Measurements from ENCODE around the gene CNTNAP1.

DNA sequence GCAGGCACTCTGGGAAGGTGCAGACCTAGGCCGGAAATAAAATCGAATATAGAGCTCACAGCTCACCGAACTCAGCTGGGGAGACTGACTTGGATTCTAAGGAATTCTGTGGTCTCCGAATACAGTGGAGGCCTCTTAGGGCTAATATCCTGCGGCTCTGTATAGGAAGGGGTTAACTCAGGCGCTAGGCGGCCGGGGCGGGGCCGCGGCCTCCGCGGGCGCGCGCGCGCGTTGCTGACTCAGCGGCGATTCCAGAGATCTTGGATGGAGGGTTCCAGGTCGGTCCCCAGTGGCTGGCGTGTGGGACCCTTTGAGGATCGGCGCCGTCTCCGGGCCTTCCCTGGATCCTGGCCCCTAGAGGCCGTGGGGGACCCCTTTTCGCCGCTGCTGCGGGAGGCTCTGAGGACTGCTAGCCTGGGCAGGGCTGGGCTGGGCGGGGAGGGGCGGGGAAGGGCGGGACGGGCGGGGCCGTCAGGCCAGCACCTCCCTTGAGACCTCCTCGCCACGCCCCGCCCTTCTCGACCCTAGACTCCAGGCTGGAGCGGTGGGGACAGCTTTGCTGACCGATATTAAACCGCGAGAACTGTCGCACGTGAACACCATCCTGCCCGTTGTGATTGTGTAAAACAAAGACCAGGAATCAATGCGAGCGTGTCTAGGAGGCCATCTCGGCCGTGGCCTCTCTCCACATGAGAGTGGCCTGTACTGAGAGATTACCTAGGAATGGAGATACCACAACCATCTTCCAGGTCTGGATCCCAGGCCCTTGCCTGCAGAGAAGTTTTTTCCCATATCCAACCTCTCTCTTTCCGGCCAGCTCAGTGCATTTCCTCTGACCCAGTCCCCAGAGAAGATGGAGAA is 4.2 kb upstream of the CNTNAP1 start:
- TF ChIP-seq POLR2AphosphoS5 (IDR thresholded peaks at IDR 0.05; ENCODE audit: low read depth) = no peak
- TF ChIP-seq, protein P1, sequence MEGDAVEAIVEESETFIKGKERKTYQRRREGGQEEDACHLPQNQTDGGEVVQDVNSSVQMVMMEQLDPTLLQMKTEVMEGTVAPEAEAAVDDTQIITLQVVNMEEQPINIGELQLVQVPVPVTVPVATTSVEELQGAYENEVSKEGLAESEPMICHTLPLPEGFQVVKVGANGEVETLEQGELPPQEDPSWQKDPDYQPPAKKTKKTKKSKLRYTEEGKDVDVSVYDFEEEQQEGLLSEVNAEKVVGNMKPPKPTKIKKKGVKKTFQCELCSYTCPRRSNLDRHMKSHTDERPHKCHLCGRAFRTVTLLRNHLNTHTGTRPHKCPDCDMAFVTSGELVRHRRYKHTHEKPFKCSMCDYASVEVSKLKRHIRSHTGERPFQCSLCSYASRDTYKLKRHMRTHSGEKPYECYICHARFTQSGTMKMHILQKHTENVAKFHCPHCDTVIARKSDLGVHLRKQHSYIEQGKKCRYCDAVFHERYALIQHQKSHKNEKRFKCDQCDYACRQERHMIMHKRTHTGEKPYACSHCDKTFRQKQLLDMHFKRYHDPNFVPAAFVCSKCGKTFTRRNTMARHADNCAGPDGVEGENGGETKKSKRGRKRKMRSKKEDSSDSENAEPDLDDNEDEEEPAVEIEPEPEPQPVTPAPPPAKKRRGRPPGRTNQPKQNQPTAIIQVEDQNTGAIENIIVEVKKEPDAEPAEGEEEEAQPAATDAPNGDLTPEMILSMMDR (IDR thresholded peaks at IDR 0.05; ENCODE audit: insufficient read depth, low read length) = no peak
- no peak for TF ChIP-seq REST (IDR thresholded peaks at IDR 0.05; ENCODE audit: insufficient replicate concordance, low read depth)
